Activated T-cell treated with anti-CD3 and anti-CD28 coated beads, Interleukin-2, amount 50 U/mL, for 72 hours (primary cell): ENCODE data around the gene ALDH4A1. TPM values are rescaled to one million over a fixed set of nuclear protein-coding genes. Genes with fewer than 3 reads are reported as not detected.
"Not testable (repeated sequence)": the region's sequence is repeated elsewhere in the genome, so short reads cannot be mapped to it uniquely, and the experiment has no call there.

Experiments
- ATAC-seq, 2 donors: fragments of 150-1000 bp; cut with Tn5 transposase; replicated peaks in 1 of 2; 2 replicates each; pipeline ENCODE4 v1.10.0; 2021; ENCODE audit warnings: moderate library complexity in 2 of 2, mild to moderate bottlenecking in 1 of 2
- DNase-seq, 2 donors: peaks; one replicate each; pipeline ENCODE4 v3.0.0; 2021 to 2022; ENCODE audit warnings: mixed read lengths in 1 of 2
- H3K27ac Mint-ChIP-seq: one replicate; pipeline ENCODE4 v1.8.0; 2022; ENCODE audit warnings: mild to moderate bottlenecking, moderate library complexity, mixed read lengths
- H3K27me3 Mint-ChIP-seq: one replicate; pipeline ENCODE4 v1.8.0; 2022; ENCODE audit warnings: low read depth, mixed read lengths
- H3K36me3 Mint-ChIP-seq, 2 donors: one replicate each; pipeline ENCODE4 v1.8.0; 2022; ENCODE audit warnings: mixed read lengths in 2 of 2, mild to moderate bottlenecking in 1 of 2; ENCODE audit not compliant: insufficient read depth in 2 of 2
- H3K4me1 Mint-ChIP-seq: one replicate; pipeline ENCODE4 v1.8.0; 2022; ENCODE audit warnings: low read depth, mixed read lengths
- H3K4me3 Mint-ChIP-seq, 2 donors: one replicate each; pipeline ENCODE4 v1.8.0; 2022; ENCODE audit warnings: mild to moderate bottlenecking in 2 of 2, mixed read lengths in 2 of 2, moderate library complexity in 2 of 2
- H3K9me3 Mint-ChIP-seq, 2 donors: one replicate each; pipeline ENCODE4 v1.8.0; 2022; ENCODE audit warnings: mixed read lengths in 2 of 2
- total RNA-seq, 2 donors: library from RNA; stranded (reverse); gene quantifications; one replicate each; pipeline ENCODE4 v1.2.3, GENCODE V29; 2022

The ALDH4A1 gene
- total RNA-seq, 2 donors from 2014 or later: 8.1 to 13.1 TPM

DNA sequence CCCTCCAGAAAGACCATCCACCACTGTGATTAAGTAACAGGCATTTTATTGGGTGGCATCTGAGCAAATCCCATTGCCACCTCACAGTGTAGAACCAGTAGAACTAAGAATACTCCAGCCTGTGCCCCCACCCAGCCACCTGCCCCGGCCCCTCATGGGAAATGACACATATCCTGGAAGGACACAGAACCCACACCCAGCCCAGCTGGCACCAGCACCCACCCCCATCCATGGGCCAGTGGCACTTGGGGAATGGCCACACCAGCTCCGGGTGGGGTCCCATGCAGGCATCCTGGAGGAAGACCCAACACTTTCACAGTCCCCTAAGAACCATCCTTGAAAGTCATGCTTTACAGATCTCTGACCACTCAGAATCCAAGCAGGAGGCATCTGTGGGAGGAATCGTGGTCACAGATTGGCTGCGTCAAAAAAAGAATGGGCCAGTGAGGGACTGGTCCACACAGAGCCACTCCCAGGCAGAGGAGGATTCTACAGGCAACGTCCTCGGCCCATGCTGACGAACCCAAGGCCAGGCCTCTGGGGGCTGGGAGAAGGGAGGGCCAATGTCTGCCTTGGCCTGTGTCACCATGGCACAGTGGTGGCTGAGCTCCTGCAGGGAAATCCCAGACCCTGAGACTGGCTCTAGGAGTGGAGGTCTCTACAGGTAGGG is 30.8 kb downstream of the ALDH4A1 start:
- no peak overlapping the region for H3K4me3 Mint-ChIP-seq
- ATAC-seq (no peak), DNase-seq (no peak)
- H3K27me3 Mint-ChIP-seq: peaks cover 4% of the 10 kb centered on the region
- no peak overlapping the region for H3K27ac Mint-ChIP-seq
- no peaks in the 10 kb centered on the region for H3K36me3 Mint-ChIP-seq
- H3K4me1 Mint-ChIP-seq: no peaks in the 10 kb centered on the region
- no peaks in the 10 kb centered on the region for H3K9me3 Mint-ChIP-seq

DNA sequence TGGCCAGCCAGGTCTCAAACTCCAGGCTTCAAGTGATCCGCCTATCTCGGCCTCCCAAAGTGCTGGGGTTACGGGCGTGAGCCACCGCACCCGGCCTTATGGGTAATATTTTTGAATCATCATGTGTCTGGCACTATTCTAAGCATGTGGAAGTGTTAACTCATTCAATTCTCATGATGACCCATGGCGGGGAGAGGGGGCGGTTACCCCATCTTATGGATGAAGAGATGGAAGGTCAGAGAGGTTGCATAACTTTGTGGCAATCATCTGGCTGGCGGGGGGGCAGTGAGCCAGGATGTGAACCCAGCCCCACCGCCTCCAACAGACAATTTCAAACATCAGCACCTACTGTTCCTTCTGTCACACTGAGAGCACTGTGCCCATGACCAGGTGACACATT is 31.4 kb downstream of the ALDH4A1 start:
- Mint-ChIP-seq H3K27me3 (peaks cover 6% of the 10 kb centered on the region), H3K9me3 (no peaks in the 10 kb centered on the region), H3K4me3 (no peak overlapping the region), H3K27ac (no peak overlapping the region), H3K36me3 (no peaks in the 10 kb centered on the region), H3K4me1 (no peaks in the 10 kb centered on the region)
- DNase-seq (no peak), ATAC-seq (no peak)

DNA sequence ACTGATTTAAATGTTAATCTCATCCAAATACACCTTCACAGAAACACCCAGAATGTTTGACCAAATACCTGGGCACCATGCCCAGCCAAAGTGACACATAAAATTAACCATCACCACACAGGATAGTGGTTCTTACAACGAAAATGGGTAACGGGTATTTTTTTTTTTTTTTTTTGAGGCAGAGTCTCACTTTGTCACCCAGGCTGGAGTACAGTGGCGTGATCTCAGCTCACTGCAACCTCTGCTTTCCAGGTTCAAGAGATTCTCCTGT is 31.8 kb downstream of the ALDH4A1 start:
- DNase-seq, H3K4me1 Mint-ChIP-seq, H3K9me3 Mint-ChIP-seq, H3K36me3 Mint-ChIP-seq, H3K27ac Mint-ChIP-seq, H3K4me3 Mint-ChIP-seq, ATAC-seq: not testable (repeated sequence)
- H3K27me3 Mint-ChIP-seq: peaks cover 10% of the 10 kb centered on the region

DNA sequence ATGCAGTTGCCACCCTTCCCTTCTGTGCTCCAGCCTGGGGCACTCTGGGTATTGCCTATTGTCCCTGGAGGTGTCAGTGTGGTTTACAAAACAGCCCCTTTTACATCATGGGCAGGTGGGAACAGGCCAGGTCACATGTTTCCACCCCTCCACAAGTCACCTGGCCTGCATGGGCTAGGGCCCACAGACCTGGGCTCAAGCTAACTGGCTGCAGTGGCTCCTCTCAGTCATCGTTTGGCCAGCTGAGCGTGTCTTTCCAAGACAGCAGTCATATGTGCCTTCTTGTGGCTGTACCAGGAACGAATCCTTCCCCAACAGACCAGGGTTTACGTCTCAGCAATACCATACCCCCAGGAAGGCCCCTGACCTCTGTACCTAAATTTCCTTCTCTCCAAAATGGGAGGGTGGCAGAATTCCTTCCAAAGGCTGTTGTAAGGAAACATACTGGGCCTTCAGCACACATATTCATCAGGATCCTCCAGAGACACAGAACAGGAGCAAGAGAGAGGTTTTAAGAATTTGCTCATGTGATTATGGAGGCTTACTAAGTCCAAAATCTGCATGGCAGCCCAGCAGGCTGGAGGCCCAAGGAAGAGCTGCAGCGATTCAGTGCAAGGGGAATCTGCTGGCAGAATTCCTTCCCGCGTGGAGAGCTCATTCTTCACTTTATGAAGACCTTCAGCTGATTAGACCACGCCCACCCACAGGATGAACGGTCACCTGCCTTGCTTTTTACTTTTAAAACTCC is 32.3 kb downstream of the ALDH4A1 start:
- no peak overlapping the region for H3K27ac Mint-ChIP-seq

DNA sequence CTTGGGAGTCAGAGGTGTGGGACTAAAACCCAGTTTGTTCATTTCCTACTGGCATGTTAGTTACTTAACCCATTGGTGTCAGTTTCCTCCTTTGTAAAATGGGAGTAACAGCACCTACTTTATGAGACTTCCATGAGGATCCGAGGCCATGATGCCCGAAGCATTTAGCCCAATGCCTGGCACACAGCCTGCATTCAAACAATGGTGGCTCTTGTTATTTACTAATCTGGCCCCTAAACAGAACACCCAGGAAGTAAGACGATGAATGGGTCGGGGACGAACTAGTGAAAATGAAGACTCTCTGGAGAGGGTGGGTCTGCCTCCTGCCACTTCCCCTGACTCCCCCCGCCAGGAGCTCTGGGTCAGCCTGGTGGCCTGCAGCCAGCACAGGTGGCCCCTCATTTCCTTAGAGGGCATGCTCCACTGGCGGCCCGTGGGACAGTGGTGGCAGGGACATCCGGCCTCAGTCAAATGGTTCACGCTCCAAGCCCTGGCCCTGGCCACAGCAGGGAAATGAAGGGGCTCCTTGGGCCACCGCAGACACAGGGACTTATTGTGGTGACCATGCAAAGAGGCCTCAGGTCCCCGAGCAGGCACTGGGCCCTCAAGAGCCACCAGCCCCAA is 33.4 kb downstream of the ALDH4A1 start:
- Mint-ChIP-seq H3K4me1 (no peaks in the 10 kb centered on the region), H3K27me3 (peaks cover 13% of the 10 kb centered on the region), H3K9me3 (no peaks in the 10 kb centered on the region), H3K27ac (no peak overlapping the region), H3K4me3 (no peak overlapping the region), H3K36me3 (no peaks in the 10 kb centered on the region)
- no peak for ATAC-seq
- no peak for DNase-seq

More for the DNA sequence above, 32.3 kb downstream of the ALDH4A1 start:
- Mint-ChIP-seq H3K4me3 (no peak overlapping the region), H3K27me3 (peaks cover 13% of the 10 kb centered on the region), H3K9me3 (no peaks in the 10 kb centered on the region), H3K4me1 (no peaks in the 10 kb centered on the region), H3K36me3 (no peaks in the 10 kb centered on the region)
- ATAC-seq (no peak), DNase-seq (no peak)

DNA sequence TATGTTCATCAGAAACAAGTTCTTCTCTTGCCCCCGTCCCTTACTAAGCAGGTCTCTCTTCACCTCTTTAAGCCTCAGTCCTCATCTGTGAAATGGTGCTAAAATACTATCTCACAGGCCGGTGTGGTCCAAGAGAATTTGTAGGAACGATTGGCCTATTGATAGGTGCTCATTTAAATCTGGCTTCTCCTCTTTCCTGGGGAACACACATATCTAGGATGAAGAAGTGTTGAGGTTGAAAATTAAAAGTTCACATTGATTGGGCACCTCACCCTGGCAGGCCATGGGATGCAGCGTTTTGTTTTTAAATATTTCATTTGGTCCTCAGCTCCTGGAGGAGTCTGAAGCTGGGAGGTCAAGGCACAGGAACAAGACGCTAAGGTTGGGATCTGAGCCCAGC is 34.0 kb downstream of the ALDH4A1 start:
- DNase-seq (no peak), ATAC-seq (no peak)
- peaks cover 13% of the 10 kb centered on the region for H3K27me3 Mint-ChIP-seq
- H3K4me3 Mint-ChIP-seq: no peak overlapping the region
- no peaks in the 10 kb centered on the region for H3K4me1 Mint-ChIP-seq
- H3K9me3 Mint-ChIP-seq: no peaks in the 10 kb centered on the region
- H3K27ac Mint-ChIP-seq: no peak overlapping the region
- H3K36me3 Mint-ChIP-seq: no peaks in the 10 kb centered on the region

DNA sequence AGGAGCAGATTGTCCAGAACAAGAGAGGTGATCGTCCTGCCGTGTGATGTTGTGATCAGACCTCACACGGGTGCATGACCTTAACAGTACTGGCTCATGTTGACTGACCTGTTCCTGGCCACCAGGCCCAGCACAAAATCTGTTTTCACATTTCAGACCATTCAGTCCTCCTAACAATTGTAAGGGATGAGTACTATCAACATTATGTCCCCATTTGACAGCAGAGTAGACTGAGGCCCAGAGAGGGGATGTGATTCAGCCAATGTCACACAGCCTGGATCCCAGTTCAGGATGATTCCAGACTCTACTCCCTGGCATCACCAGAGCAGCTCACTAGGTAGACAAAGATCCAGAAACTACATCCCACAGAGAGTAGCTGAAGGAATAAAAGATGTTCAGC is 35.5 kb downstream of the ALDH4A1 start:
- DNase-seq (no peak), ATAC-seq (no peak)
- Mint-ChIP-seq H3K4me1 (no peaks in the 10 kb centered on the region), H3K27ac (no peak overlapping the region), H3K4me3 (no peak overlapping the region), H3K27me3 (peaks cover 13% of the 10 kb centered on the region), H3K36me3 (no peaks in the 10 kb centered on the region), H3K9me3 (no peaks in the 10 kb centered on the region)

DNA sequence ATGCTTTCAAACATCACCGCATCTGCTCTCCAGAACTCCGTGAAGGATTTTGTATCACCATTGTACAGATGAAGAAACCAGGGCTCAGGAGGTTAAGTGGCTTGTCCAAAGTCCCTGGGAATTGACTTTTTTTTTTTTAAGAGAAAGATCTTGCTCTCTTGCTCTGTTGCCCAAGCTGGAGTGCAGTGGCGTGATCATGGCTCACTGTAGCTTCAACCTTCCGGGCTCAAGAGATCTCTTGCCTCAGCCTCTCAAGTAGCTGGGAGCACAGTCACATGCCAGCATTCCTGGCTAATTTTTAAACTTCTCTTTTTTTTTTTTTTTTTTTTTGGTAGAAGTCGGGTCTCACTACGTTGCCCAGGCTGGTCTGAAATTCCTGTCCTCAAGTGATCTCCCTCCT is 36.0 kb downstream of the ALDH4A1 start:
- H3K9me3 Mint-ChIP-seq: no peaks in the 10 kb centered on the region
- H3K27ac Mint-ChIP-seq: no peak overlapping the region
- H3K27me3 Mint-ChIP-seq: peaks cover 13% of the 10 kb centered on the region
- no peak overlapping the region for H3K4me3 Mint-ChIP-seq
- ATAC-seq (no peak), DNase-seq (no peak)
- no peaks in the 10 kb centered on the region for H3K36me3 Mint-ChIP-seq
- H3K4me1 Mint-ChIP-seq: no peaks in the 10 kb centered on the region

DNA sequence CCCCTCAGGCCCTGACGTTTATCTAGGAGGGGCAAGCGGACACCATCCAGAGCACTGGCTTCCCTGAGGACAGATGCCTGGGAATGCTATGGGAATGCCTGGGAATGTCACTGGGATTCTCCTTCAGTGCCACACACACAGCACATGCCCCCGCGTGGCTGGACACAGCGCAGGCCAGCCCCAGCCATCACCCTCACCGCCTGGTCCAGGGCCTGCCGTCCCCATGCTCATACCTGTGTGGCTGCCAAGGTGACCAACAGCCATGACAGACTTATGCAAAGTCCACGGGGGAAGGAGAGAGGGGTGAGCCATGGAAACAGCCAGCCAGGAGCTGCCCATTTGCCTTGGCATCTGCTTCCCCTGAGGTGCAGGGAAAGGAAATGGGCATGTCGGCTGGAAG is 37.2 kb downstream of the ALDH4A1 start:
- Mint-ChIP-seq H3K9me3 (no peaks in the 10 kb centered on the region), H3K36me3 (no peaks in the 10 kb centered on the region), H3K4me1 (no peaks in the 10 kb centered on the region)

DNA sequence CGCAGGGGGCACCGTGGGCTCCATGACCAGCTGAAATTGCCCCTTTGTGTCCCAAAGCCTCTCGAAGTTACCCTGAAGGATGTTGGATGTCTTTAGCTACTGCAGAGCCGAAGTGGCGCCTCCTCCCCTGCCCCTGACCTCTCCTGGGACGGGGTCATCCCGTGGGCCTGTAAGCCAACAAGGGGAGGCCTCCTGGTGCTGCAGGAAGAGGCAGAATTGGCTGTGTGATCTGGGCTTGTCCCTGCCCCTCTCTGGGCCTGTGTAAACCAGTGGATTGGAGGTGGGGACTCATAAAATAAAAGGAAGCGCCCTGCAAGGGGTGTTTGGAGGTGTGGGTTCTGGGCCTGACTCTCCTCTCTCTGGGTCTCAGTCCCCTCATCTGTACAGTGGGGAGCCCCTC is 40.8 kb downstream of the ALDH4A1 start:
- H3K27ac Mint-ChIP-seq: no peak overlapping the region
- DNase-seq (no peak), ATAC-seq (no peak)
- no peaks in the 10 kb centered on the region for H3K4me1 Mint-ChIP-seq
- no peak overlapping the region for H3K4me3 Mint-ChIP-seq
- H3K9me3 Mint-ChIP-seq: no peaks in the 10 kb centered on the region
- H3K27me3 Mint-ChIP-seq: peaks cover 10% of the 10 kb centered on the region
- H3K36me3 Mint-ChIP-seq: no peaks in the 10 kb centered on the region

More for the DNA sequence above, 37.2 kb downstream of the ALDH4A1 start:
- ATAC-seq (no peak), DNase-seq (no peak)
- Mint-ChIP-seq H3K27me3 (peaks cover 13% of the 10 kb centered on the region), H3K27ac (no peak overlapping the region), H3K4me3 (no peak overlapping the region)

DNA sequence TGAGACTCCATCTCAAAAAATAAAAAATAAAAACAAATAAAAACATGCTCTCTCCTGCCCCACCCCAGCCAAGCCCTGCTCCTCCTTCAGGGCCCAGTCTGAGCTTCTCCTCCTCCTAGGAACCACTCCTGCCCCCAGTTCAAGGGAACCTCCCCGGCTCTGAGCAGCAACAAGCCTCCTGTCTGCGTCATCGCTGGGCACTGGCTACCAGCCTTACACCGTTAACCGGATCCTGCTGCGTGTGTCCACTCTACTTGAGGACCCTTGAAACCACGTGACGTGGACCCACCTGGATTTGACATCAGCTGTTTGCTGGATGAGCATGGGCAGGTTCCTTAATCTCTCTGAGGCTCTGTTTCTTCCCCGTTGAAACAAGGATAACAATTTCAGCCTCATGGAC is 41.3 kb downstream of the ALDH4A1 start:
- Mint-ChIP-seq H3K9me3 (no peaks in the 10 kb centered on the region), H3K27ac (no peak overlapping the region), H3K27me3 (peaks cover 8% of the 10 kb centered on the region), H3K4me3 (no peak overlapping the region), H3K4me1 (no peaks in the 10 kb centered on the region), H3K36me3 (no peaks in the 10 kb centered on the region)
- DNase-seq: no peak
- ATAC-seq: no peak

DNA sequence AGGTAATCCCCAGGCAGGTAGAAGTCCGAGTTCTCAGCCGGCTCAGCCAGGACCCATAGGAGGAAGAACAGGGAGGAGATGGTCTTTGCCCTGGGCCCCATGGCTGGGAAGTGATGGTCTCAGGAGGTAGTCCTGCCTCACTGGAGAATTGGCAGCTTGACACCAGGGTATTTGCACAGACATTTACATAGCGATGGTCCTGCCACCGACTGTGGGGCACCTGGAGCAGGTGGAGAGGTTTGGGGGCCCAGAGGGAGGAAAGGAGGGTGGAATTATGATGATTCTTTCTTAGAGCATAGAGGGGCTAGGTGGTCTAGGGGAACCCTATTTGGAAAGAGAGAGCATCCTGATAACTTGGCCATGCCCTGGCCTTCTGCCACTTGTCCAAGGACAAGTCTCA is 42.8 kb downstream of the ALDH4A1 start, which contains the start of gene TAS1R2:
Gene TAS1R2 (minus strand): TSS at position 101 of the 400 bp plus-strand sequence. CDS start 0 bp downstream, at position 101.
- H3K27ac Mint-ChIP-seq: no peak within 1 kb of the TSS
- H3K4me3 Mint-ChIP-seq: no peak within 1 kb of the TSS
- no peak for DNase-seq
- peaks cover 10% of the 10 kb centered on the region for H3K27me3 Mint-ChIP-seq
- H3K9me3 Mint-ChIP-seq: no peaks in the 10 kb centered on the region
- ATAC-seq: no peak
- H3K4me1 Mint-ChIP-seq: no peaks in the 10 kb centered on the region
- H3K36me3 Mint-ChIP-seq: no peaks in the 10 kb centered on the region

DNA sequence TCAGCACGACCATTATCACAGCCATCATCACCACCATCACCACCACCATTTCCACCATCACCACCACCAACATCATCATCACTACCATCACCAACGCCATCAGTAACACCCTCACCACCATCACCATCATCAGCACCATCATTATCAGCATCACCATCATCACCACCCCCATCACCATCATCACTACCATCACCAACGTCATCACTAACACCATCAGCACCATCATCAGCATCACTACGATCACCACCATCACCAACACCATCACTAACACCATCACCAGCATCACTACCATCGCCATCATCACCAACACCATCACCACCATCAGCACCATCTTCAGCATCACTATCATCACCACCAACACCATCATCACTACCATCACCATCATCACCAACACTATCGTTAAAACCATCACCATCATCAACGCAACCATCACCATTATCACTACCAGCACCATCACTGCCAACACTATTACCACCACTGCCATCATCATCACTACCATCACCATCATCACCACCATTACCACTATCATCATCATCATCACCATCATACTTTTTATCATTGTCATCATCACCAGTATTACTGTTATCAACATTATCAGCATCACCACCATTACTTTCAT is 44.2 kb downstream of the ALDH4A1 start:
- H3K4me3 Mint-ChIP-seq: no peak overlapping the region
- H3K4me1 Mint-ChIP-seq: no peaks in the 10 kb centered on the region
- H3K27ac Mint-ChIP-seq: no peak overlapping the region
- H3K27me3 Mint-ChIP-seq: peaks cover 10% of the 10 kb centered on the region
- ATAC-seq: no peak
- no peaks in the 10 kb centered on the region for H3K9me3 Mint-ChIP-seq
- no peak for DNase-seq
- no peaks in the 10 kb centered on the region for H3K36me3 Mint-ChIP-seq
